T-helper 2 cell treated with Interferon-gamma antibody and Interleukin-4, amounts not matched to agents 100 ng/mL and 5 ng/mL, for 36 hours (primary cell): ENCODE results near the gene C4orf36. TPM values are rescaled to one million over a fixed set of nuclear protein-coding genes. Genes with fewer than 3 reads are reported as not detected.

Experiments used
- intact Hi-C: fragments of 100-400 bp; cut with micrococcal nuclease; formaldehyde crosslinking; loops from one replicate; pipeline ENCODE4 v1.15.1; 2023
- total RNA-seq: library from RNA; stranded (reverse); gene quantifications from 2 replicates; pipeline ENCODE4 v1.2.3, GENCODE V29; 2022

Gene C4orf36
- total RNA-seq, 1 donor from 2014 or later = not detected

GRCh38 chr4:86870442-86871069 is 21.7 kb downstream of the C4orf36 start:
- intact Hi-C loops = no loop called here

GRCh38 chr4:86857341-86858052 is 34.7 kb downstream of the C4orf36 start:
- intact Hi-C loops = no loop called here

GRCh38 chr4:86856896-86857295 is 35.3 kb downstream of the C4orf36 start:
- intact Hi-C loops = no loop called here

GRCh38 chr4:86855572-86855971 is 36.6 kb downstream of the C4orf36 start:
- intact Hi-C loops = no loop called here

GRCh38 chr4:86853209-86853608 is 39.0 kb downstream of the C4orf36 start:
- intact Hi-C loops = no loop called here

GRCh38 chr4:86848732-86849619 is 43.2 kb downstream of the C4orf36 start, which contains the start of gene SLC10A6:
TSS of gene SLC10A6 (minus strand) at chr4:86849384. CDS start at chr4:86849115, 269 bp downstream.
- intact Hi-C loops = no loop called here

- intact Hi-C loops = no loop called here
Measured at GRCh38 chr4:86848136-86848535, 44.1 kb downstream of the C4orf36 start.

GRCh38 chr4:86847571-86847970 is 44.7 kb downstream of the C4orf36 start:
- intact Hi-C loops = no loop called here

GRCh38 chr4:86846921-86847320 is 45.3 kb downstream of the C4orf36 start:
- intact Hi-C loops = no loop called here

GRCh38 chr4:86845593-86845992 is 46.6 kb downstream of the C4orf36 start:
- intact Hi-C loops = no loop called here

GRCh38 chr4:86841309-86841708 is 50.9 kb downstream of the C4orf36 start:
- intact Hi-C loops = no loop called here

GRCh38 chr4:86840858-86841257 is 51.4 kb downstream of the C4orf36 start:
- intact Hi-C loops = no loop called here

- intact Hi-C loops = no loop called here
Measured at GRCh38 chr4:86837691-86838503, 54.3 kb downstream of the C4orf36 start.

- intact Hi-C loops = no loop called here
Measured at GRCh38 chr4:86835677-86836076, 56.5 kb downstream of the C4orf36 start.

GRCh38 chr4:86834901-86835300 is 57.3 kb downstream of the C4orf36 start:
- intact Hi-C loops = no loop called here

- intact Hi-C loops = no loop called here
Measured at GRCh38 chr4:86833615-86834014, 58.6 kb downstream of the C4orf36 start.

- intact Hi-C loops = no loop called here
Measured at GRCh38 chr4:86831262-86832130, 60.7 kb downstream of the C4orf36 start.
